ENCODE results near the gene UCN2.

Gene UCN2, protein sequence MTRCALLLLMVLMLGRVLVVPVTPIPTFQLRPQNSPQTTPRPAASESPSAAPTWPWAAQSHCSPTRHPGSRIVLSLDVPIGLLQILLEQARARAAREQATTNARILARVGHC

DNA sequence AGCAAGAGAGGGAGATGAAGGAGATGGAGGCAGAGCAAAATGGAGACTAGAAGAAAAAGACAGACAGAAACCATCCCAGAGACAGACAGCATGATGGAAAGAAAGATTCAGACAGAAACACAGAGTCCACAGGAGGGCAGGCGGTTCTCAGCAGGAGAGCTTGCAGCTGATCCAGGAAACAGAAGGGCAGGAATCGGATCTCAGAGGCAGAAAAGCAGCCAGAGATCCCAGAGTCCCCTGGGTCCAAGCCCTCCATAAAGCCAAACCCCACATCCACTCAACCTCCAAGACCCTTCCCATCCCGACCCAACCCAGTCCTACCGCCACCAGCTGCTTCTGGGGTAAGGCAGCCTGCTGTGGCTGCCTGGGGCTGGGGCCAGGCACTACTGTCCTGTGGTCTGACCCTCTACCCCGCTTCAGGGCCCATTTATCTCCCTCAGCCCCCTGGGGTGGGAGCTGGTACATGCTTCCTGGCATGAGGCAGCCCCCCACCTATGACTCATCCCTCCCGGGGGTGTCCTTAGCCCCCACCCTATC lies at the start of gene UCN2:
Gene UCN2 (minus strand): TSS at position 400 of the 537 bp plus-strand sequence. CDS start 657 bp downstream, outside the sequence.
- DNase-seq = no peak

DNA sequence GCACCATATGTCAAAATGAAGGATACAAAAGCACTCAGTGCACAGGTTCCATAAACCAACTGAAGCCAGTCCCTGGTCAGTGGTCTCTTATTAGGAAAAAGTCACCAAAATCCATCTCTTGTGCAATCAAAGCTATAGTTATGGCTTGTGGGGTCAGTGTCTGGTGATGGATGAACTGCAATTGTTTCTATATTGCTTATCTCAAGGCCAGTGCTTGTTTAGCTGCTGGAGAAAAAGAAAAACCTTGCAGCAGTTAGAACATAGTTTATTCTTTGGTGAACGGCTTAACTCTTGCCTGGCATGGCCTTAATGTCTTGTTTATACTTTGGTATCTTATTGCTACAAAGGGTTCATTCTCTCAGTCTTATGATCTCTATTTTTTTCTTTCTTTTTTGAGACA lies 48.7 kb upstream of the UCN2 start:
- no peak for DNase-seq

DNA sequence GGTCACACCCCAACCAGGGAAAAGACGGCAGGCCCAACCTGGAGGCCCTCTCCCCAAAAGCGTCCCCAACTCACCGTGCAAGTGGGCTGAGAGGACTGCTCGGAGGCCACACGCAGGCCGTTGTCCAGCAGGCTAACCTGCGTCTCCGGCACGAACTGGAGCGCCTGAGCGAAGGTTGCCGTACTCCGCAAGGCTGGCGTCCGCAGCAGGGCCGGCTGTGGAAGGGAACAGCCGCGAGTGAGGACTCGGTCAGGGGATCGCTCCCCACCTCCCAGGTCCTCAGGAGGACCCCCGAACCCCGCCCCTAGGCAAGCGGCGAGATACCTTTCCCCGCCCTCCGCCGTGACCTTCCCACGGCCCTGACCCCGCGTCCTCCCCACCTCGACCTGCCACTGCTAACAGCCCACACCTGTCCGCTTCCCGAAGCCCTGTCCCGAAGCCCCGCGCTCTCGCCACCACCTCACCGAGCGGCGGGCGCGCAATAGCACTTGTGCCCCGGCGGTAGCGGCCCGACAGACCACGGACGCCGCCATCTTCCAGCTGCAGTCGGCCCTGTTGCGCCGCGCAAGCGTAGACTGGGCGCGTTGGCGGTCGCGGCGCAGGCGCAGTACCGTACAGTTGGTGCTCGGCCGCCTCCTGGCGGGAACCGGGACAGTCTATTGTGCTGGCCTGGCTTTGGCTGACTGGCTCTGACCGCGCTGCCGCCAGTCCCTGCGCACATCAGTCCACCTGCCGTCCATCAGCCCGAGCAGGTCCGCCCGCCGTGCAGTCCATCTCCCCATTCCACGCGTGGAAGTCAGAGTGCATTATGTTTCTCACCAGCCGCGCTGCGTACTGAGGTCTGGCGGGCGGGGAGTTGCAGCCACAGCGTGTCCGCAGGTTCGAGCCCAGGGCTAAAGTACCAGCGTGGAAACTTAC lies 45.8 kb upstream of the UCN2 start, which contains the start of gene UQCRC1:
Gene UQCRC1 (minus strand): TSS at position 559 of the 918 bp plus-strand sequence. CDS start 26 bp downstream, at position 533.
- DNase-seq = peak; percentile 85

DNA sequence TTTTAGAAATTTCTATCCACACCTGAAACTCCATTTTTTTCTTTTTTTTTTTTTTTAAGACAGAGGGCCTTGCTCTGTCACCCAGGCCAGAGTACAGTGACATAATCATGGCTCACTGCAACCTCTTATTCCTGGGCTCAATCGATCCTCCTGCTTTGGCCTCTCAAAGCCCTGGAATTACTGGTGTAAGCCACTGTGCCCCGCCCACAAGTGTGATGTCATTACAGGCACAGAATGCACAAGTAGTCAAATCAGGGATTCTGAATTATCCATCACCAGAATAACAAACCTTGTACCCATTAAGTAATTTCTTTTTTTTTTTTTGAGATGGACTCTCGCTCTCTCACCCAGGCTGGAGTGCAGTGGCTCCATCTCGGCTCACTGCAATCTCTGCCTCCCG lies 43.9 kb upstream of the UCN2 start:
- no peak for DNase-seq

DNA sequence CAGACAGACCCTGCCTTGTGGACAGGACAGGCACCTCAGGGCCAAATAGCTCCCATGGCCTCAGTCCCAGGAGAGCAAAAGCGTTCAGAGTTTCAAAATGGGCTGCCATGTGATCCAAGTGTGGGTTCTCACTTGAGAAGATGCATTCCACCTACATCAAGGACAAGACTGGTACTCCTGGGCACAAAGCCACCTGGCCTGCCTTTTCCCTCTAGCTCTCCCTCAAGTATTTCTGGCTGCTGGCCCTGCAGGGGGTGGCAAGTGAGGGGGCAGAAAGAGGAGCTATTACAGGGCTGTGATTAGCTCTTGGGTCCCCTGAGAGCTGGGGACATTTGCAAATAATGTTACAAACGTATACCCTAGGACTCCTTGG lies 38.0 kb upstream of the UCN2 start:
- DNase-seq = no peak

DNA sequence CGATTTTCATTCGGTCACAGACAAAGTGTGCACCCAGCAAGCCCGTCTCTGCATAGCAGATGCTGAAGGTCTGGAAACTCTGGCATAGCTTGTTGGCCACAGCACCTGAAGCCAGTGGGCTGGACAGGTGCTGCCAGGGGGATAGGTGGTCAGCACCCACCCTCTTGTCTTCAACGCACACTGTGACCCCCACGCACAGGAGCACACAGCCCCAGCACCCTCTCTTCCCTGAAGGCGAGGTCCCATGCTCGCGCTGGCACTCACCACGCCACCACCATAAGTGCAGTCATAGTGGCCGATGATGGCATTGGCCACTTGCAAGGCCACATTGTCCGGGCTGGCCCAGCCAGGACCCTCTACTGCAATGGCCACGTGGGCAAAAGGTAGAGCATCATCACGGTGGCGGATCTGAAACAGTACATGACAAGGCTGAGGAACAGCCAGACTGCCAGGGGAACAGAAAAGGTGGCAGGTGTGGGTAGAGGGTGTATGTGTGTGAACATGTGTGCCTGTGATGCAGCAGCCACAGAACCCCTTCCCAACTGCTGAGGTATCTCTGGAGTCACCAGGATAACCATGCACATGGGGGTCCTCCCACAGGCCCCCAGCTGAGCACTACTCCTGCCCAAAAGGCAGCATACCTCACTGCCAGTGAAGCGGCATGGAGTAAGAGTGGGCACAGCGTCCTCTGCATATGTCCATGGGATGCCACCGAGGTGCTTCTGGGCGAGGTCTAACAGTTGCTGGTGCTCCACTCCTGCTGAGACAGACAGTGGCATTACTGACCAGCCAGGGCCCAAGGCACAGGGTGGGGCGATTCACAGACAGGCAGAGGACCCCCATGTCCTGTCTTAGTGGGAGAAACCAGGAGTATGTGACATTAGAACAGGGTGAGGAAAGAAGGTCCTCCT lies 37.4 kb upstream of the UCN2 start:
- no peak for DNase-seq

DNA sequence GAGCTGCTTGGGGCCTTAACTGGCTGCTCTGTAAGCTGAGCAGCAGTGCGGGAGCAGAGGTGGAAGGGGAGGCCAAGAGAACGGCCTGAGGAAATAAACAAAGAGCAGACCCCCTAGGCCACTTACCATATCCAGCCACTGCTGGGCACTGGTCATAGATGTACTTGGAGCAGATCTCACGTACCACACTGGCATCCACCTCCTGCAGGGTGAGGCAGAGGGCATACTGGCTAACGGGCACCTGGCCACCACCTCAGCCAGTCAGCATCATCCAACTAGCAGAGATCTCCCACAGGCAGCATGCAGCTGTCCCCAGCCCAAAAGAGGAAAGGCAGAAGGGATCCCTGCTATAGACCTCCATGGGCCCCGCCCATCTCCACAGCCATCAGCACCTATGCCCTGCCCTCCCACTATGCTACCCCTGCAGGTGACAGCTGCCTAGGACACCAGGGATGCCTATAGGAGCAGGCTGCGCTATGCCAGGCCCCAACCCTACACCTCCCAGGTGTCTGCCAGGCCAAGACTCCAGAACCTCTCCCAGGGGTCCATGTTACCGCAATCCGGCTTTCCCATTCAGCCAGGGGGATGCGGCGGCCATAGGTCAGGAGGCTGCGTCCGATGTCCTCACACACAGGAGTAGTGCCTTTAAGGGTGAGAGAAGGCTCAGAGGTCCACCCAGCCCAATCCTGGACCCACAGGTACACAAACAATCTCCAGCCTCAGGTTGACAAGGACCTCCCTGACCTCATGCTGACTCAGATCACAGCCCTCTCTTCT lies 36.1 kb upstream of the UCN2 start:
- no peak for DNase-seq

DNA sequence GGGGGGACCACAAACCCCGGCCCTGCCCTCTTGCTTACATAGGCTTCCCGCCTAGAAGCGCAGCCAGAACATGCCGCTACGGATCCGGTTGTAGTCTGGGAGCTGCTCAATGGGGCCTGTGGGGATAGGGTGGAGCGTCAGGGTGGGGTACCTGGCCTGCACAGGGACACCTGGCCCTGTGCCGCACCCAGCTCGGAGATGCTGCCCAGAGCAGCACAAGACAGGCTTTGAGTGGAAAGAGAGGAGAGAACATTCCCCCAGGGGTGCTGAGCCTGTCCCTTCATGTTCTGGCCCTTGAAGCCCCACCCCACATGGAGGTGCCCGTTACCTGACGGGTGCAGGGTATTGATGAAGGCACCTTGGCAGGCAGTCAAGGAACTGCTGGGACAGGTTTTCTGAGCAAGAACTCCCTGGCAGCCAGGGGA lies 35.5 kb upstream of the UCN2 start:
- no peak for DNase-seq

DNA sequence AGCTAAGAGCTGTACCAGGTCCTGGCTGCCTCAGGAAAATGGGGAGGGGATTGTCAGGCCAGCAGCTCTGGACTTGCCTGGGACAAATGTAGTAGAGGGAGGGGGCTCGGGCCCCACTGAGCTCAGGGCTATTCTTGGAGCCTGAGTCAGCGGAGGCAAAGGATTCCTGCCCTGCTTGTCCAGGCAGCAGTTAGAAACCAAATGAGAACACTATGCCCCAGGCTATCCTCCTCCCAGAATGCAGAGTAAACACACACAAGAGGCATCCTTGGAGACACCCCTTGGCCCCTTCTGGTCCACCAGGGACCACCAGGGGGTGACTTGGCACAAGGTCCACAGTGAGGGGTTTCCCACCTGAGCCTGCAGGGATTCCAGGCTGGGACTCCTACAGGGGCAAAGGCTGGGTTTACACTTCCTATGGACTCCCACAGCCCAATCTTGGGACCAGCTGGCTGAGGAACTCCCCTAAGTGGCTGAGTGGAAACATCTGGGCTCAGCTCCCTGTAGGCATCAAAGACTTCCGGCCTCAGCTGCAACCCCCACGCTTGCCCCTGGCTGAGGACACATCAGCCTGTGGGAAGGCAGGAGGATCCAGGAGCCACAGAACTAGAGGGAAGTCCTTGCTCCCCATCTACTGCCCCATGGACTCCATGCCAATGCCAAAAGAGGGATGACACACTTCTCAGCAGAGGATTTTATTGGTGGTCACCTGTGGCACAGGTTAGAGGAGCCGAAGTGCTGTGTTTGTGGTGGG lies 34.9 kb upstream of the UCN2 start:
- no peak for DNase-seq

DNA sequence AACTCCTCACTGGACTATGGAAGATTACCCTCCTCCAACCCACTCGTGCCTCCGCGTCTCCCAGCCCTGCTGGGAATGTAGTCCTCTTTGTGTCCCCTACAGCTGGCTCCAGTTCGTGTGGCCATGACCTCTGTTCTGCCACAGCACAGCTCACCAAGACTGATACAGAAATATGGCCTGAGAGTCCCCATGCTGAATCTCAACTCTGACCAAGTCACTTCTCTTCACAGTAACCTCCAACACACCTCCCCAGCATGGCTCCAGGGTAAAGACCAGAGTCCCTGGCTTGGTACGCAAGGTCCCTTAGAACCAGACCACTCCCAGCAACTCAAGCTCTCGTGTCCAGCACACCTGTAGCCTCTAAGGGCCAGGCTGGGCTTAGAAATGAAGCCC lies 33.8 kb upstream of the UCN2 start:
- no peak for DNase-seq

DNA sequence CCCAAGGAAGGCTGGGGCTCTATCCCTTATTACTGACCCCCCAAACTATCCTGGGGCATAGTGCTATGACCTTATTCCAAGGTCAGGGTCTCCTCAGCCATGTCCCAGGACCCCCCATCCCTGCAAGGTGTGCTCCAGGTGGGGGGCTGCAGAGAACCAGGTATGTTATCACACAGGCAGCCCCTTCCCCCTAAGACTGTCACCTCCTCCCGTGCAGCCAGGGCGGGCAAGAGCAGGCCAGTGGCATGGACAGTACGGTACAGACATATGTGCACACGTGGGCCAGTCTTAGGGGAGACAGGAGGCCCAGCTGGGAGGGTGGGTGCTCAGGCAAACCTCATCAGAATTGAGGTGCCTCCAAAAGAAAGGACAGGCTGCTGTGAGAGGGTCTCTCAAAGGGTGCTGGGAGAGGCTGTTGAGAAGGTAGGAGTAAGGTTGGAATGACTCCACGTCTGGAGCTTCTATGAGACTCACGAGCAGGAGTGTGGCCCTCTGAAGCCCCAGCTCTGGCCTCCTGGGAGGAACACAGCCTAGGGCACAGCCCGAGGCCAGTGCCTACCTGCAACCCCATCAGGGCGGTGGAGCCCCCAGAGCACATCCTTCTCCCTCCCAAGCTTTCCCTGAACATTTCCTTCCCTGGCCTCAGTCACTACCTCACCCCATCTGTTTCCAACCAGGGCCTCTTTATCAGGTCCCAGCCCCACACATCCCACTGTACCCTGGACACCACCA lies 33.3 kb upstream of the UCN2 start:
- DNase-seq = no peak

DNA sequence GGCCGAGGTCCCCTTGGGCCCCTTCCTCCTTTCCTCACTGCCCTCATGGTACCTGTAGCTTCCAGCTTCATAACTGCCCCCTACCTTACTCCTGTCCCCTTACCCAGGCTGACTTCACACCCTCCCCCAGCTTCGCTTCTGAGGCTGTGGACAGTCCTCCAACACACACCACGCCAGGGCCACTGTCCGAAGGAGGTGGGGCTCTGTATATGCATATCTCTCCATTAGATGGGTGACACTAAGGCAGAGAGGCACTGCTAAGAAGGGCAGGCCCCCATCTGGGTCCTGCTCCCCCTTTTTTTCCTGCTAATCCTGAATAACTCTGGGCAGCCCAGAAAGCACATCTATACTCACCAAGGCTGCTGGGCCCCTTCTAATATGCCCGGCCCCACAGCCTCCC lies 32.6 kb upstream of the UCN2 start:
- no peak for DNase-seq

DNA sequence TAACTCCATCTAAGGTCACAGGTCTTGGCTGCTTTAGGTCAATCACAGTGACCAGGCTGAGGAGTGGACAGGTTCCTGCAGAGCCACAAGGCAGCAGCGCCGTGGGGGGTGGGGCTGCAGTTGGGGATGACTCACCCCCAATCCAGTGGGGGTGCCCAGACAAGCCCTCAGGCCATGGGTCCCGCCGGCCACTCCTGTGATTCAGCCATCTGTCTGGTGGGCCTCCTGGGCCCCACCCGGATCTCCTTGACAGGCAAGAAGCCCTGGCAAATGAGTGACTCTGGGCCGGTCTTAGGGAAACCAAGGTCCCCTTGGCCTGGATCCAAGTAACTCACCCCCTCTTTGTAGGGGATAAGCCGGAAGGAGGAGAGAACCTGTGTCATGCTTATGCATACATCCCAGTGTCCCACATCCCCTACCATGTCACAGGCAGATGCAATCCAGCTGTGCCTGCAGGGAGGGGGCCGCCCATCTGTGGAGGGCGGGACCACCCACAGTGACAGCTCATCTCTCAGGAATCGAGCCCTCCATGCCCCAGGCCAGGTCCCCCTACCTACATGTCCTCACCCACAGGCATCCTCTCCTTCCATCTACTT lies 32.0 kb upstream of the UCN2 start:
- no peak for DNase-seq

DNA sequence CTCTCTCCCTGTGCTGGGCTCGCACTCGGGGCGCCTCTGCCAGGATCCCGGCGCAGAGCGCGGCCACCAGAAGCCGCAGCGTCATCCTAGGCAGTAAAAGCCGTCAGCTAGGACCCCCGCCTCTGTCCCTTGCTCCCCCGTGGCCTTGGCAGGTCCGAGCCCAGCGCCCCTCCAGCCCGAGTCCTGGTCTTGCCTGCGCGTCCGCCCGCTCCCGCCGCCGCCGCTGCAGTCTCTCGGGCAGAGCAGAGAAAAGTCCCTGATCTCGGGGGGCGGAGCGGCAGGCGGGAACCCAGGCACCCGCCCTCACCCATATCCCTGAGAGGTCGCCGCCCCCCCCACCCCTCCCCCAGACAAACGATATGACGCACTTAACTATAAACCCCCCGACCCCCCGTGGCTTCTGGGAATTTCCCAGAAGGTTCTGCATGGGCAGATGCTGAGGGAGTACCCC lies 31.5 kb upstream of the UCN2 start, which contains the start of gene COL7A1:
Gene COL7A1 (minus strand): TSS at position 255 of the 451 bp plus-strand sequence. CDS start 170 bp downstream, at position 85.
- DNase-seq = no peak

DNA sequence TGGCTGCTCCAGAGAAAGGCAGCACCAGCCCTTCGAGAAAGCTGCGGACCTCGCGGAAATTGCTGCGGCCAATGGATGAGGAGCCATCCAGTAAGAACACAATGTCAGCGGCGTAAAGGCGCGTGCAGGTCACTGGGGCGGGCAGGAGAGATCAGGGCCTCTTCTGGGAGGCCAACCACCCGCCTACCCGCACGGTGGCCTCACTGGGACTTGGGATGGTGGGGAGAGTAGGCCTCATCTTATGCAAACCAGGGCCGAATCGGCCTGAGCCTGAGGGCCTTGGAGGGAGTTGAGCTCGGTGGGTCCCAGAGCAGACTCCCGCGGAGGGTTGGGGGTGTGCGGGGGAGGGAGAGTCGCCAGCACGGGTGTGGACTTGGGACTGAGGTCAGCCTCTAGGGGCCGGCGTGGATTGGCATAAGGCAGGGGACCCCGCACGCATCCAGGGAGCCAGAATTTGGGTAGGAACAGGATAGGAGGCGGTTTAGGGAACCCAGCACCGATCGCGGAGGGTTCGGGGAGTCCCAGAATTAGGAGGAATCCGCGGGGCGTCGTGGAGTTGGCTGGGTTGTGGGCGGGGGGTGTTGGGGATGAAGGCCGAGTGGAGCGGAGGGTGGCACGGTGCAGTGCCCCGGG lies 31.0 kb upstream of the UCN2 start:
- no peak for DNase-seq

DNA sequence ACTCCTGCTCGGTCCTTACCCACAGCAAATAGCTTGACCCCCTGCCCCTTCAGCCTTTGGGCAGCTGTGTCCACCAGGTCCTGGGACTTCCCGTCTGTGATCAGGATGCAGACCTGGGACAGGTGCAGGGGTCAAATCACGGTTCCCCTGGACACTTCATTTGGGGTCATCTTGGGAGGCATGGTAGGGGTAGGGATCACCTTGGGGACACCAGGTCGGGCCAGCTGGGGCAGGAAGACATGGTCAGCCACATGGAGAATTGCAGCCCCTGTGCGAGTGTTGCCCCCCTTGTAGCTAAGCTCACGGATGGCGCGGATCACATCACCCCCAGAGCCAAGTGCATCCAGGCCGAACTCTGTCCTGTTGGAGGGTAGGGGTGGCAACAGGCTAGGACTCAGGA lies 29.8 kb upstream of the UCN2 start:
- no peak for DNase-seq

DNA sequence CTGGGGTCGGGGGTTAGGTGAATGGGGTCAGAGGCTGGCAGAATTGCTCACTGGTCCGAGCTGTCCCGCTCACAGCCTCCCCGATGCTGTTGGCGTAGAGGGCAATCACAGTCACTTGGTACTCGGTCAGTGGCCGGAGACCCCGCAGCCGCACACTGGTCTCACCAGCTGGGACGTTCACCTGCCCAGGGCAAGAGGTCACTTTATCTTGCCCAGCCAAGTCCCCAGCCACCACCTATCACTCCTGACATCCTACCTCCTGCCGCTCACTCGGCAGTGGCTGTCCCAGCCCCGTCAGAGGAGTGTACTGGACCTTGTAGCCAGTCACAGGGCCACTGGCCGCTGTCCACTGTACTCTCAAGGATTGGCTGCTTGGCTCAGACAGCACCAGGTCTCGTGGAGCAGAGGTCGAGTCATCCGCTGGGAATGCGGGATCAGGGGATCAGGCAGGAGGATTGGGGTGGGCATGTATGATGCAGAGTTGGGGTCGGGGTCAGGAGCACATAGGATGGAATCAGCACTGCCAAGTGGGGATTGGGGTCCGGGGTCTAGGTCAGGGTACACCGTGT lies 29.0 kb upstream of the UCN2 start:
- DNase-seq = no peak

DNA sequence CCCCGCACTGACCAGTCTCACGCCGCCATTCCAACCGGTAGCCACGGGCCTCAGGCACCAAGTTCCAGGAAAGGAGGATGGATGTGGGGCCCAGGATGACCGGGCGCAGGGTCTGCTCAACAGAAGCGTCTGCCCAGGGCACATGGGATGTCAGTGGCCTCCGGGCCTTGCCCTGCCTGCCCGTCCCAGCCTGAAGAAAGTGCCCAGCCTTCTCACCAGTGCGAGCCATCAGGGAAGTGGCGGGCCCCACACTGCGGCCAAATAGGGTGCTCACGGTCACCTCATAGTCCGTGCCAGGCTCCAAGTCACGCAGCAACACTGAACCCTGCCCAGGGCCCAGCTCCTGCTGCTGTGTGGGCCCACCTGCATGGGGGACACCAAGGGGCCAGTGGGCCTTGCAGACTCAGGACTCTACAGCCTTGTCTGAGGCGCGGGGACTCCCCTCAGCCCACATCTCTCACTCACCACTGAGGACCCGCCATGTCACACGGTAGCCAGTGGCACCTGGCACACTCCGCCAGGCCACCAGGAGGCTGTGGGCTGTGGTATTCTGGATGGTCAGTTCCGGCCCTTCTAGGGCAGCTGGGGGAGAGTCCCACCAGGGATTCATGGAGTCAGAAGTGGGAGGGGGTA lies 28.4 kb upstream of the UCN2 start:
- DNase-seq = no peak

DNA sequence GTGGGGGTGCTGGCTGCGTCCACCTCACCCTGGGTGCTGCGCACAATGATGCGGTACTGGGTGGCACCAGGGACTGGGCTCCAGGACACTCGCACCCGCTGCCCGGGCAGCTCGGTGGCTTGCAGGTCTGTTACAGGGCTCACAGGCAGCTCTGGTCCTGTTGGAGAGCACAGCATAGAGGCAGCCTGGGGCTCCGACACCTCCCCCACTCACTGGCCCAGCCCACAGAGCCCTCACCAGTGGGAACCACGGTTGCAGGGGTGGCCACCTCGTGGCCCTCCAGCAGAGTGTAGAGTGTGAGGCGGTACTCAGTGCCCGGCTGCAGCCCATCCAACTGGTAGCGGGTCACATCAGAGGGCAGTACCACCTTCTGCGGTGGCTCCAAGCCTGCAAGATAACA lies 27.9 kb upstream of the UCN2 start:
- no peak for DNase-seq

Data from stimulated activated naive CD4-positive, alpha-beta T cell treated with Interleukin-2 at 50 U/mL for 16 hours (primary cell).